IMR-90 (cell line): ENCODE results near the gene IREB2. TPM values are rescaled to one million over a fixed set of nuclear protein-coding genes. Genes with fewer than 3 reads are reported as not detected.

Source experiments
- ATAC-seq: fragments of 200-7000 bp; cut with Tn5 transposase; 2 replicates; pipeline ENCODE4 v1.9.1; 2020; ENCODE audit warnings: low read depth, mild to moderate bottlenecking, moderate library complexity
- BruUV-seq: library from RNA; stranded (reverse); fragments of 400-500 nt; replicated peaks from 2 replicates; lab custom pipeline; 2021; lab: Mats Ljungman, UMichigan
- CTCF ChIA-PET: fragments of 300-600 bp; formaldehyde crosslinking; extraction: SDS; loops from one replicate; lab custom pipeline; 2021; ENCODE audit warnings: antibody characterized with exemption; lab: Yijun Ruan, JAX
- POLR2A ChIA-PET: fragments of 300-600 bp; sonication (Branson Sonifier 250); formaldehyde crosslinking; loops from one replicate; lab custom pipeline; 2022; ENCODE audit warnings: antibody characterized with exemption; ENCODE audit not compliant: unreplicated experiment; lab: Charles Lee
- DNase-seq: peaks from one replicate; pipeline ENCODE4 v3.0.0; 2013
- H2AFZ ChIP-seq: replicated peaks from 2 replicates; pipeline ENCODE3; 2013; ENCODE audit warnings: low read length, mild to moderate bottlenecking; ENCODE audit not compliant: poor library complexity
- H2AK5ac ChIP-seq: 2 replicates; pipeline ENCODE4 v1.6.1; 2013; ENCODE audit warnings: low read depth, low read length, inconsistent platforms
- H2AK9ac ChIP-seq: replicated peaks from 2 replicates; pipeline ENCODE3; 2013; ENCODE audit warnings: mild to moderate bottlenecking, low read depth, low read length, moderate library complexity; ENCODE audit not compliant: poor library complexity
- H2BK120ac ChIP-seq: 2 replicates; pipeline ENCODE4 v1.6.1; 2013; ENCODE audit warnings: low read depth, low read length, inconsistent platforms
- H2BK15ac ChIP-seq: 3 replicates; pipeline ENCODE4 v1.6.1; 2013; ENCODE audit warnings: low read depth, low read length, inconsistent platforms
- H2BK20ac ChIP-seq: 2 replicates; pipeline ENCODE4 v1.6.1; 2013; ENCODE audit warnings: low read depth, mild to moderate bottlenecking, inconsistent platforms, low read length, moderate library complexity
- H2BK5ac ChIP-seq: 2 replicates; pipeline ENCODE4 v1.6.1; 2013; ENCODE audit warnings: mild to moderate bottlenecking, low read depth, low read length, inconsistent platforms; ENCODE audit not compliant: poor library complexity, severe bottlenecking
- H3K14ac ChIP-seq: replicated peaks from 2 replicates; pipeline ENCODE4 v1.6.1; 2013; ENCODE audit warnings: low read depth, low read length, inconsistent platforms
- H3K18ac ChIP-seq: 2 replicates; pipeline ENCODE4 v1.6.1; 2013; ENCODE audit warnings: low read depth, low read length, control low read depth
- H3K23ac ChIP-seq: 2 replicates; pipeline ENCODE4 v1.6.1; 2013; ENCODE audit warnings: low read depth, low read length, inconsistent platforms
- H3K27ac ChIP-seq: 2 replicates; pipeline ENCODE4 v1.5.1; 2013; ENCODE audit warnings: mild to moderate bottlenecking, control low read depth, low read length; ENCODE audit not compliant: insufficient read depth
- H3K27me3 ChIP-seq: 2 replicates; pipeline ENCODE4 v1.6.1; 2013; ENCODE audit warnings: low read length; ENCODE audit not compliant: control insufficient read depth, insufficient read depth
- H3K36me3 ChIP-seq: 2 replicates; pipeline ENCODE4 v1.6.1; 2013; ENCODE audit warnings: low read length, mixed read lengths; ENCODE audit not compliant: control insufficient read depth, insufficient read depth
- H3K4ac ChIP-seq: 2 replicates; pipeline ENCODE4 v1.6.1; 2013; ENCODE audit warnings: low read depth, low read length, inconsistent platforms
- H3K4me1 ChIP-seq: 2 replicates; pipeline ENCODE4 v1.6.1; 2013; ENCODE audit warnings: low read length, mixed read lengths; ENCODE audit not compliant: control insufficient read depth, insufficient read depth
- H3K4me2 ChIP-seq: 2 replicates; pipeline ENCODE4 v1.6.1; 2013; ENCODE audit warnings: low read depth, mild to moderate bottlenecking, control low read depth, low read length, moderate library complexity
- H3K4me3 ChIP-seq: 2 replicates; pipeline ENCODE4 v1.5.1; 2013; ENCODE audit warnings: low read depth, mild to moderate bottlenecking, control low read depth, low read length, moderate library complexity; ENCODE audit not compliant: insufficient read depth
- H3K56ac ChIP-seq: 2 replicates; pipeline ENCODE4 v1.6.1; 2013; ENCODE audit warnings: low read length, inconsistent platforms; ENCODE audit not compliant: insufficient read depth; ENCODE audit errors: extremely low read depth
- H3K79me1 ChIP-seq, 2 experiments: 2 replicates each; pipeline ENCODE4 v1.6.1; 2013; ENCODE audit warnings: low read length in 2 of 2, inconsistent platforms in 1 of 2, low read depth in 1 of 2
- H3K9ac ChIP-seq: 2 replicates; pipeline ENCODE4 v1.6.1; 2013; ENCODE audit warnings: low read depth, low read length, control low read depth
- H3K9me1 ChIP-seq: 2 replicates; pipeline ENCODE4 v1.6.1; 2013; ENCODE audit warnings: low read length, inconsistent platforms; ENCODE audit not compliant: insufficient read depth
- H3K9me3 ChIP-seq: 2 replicates; pipeline ENCODE4 v1.6.1; 2013; ENCODE audit warnings: low read length; ENCODE audit not compliant: control insufficient read depth, insufficient read depth
- H4K20me1 ChIP-seq: 2 replicates; pipeline ENCODE4 v1.6.1; 2013; ENCODE audit warnings: low read length, inconsistent platforms; ENCODE audit not compliant: insufficient read depth
- H4K5ac ChIP-seq: 2 replicates; pipeline ENCODE4 v1.6.1; 2013; ENCODE audit warnings: mild to moderate bottlenecking, low read depth, low read length, control low read depth
- H4K8ac ChIP-seq, 2 experiments: 2 replicates each; pipeline ENCODE4 v1.6.1; 2013; ENCODE audit warnings: low read depth in 2 of 2, low read length in 2 of 2, control low read depth in 1 of 2, inconsistent platforms in 1 of 2
- H4K91ac ChIP-seq: 2 replicates; pipeline ENCODE4 v1.6.1; 2013; ENCODE audit warnings: low read depth, low read length, inconsistent platforms; ENCODE audit not compliant: insufficient read depth
- BHLHE40 ChIP-seq: fragments of 150-350 bp; IDR thresholded peaks from 2 replicates; pipeline ENCODE4 v1.6.1; 2016; ENCODE audit warnings: mild to moderate bottlenecking, low read depth, low read length
- CEBPB ChIP-seq: IDR thresholded peaks from 2 replicates; pipeline ENCODE4 v1.6.1; 2012; ENCODE audit warnings: low read depth, low read length, improper control_type of control experiment
- CHD1 ChIP-seq: IDR thresholded peaks from 2 replicates; pipeline ENCODE4 v1.6.1; 2012; ENCODE audit warnings: low read depth, low read length, improper control_type of control experiment
- CTCF ChIP-seq: conservative IDR thresholded peaks from 2 replicates; pipeline ENCODE4 v1.5.1; 2012; ENCODE audit warnings: mild to moderate bottlenecking, low read depth, low read length, improper control_type of control experiment
- ELK1 ChIP-seq: fragments of 150-350 bp; IDR thresholded peaks from 2 replicates; pipeline ENCODE4 v1.6.1; 2016; ENCODE audit warnings: low read depth, mild to moderate bottlenecking, low read length, moderate library complexity, borderline replicate concordance
- FOS ChIP-seq: fragments of 150-350 bp; IDR thresholded peaks from 2 replicates; pipeline ENCODE4 v1.6.1; 2016; ENCODE audit warnings: low read depth, low read length
- MAFK ChIP-seq: IDR thresholded peaks from 2 replicates; pipeline ENCODE4 v1.6.1; 2012; ENCODE audit warnings: low read depth, low read length, improper control_type of control experiment
- MAZ ChIP-seq: IDR thresholded peaks from 2 replicates; pipeline ENCODE4 v1.6.1; 2012; ENCODE audit warnings: low read depth, mild to moderate bottlenecking, low read length, improper control_type of control experiment, moderate library complexity, borderline replicate concordance
- MXI1 ChIP-seq: IDR thresholded peaks from 2 replicates; pipeline ENCODE4 v1.6.1; 2012; ENCODE audit warnings: low read depth, mild to moderate bottlenecking, low read length, moderate library complexity, borderline replicate concordance
- NFE2L2 ChIP-seq: fragments of 150-350 bp; IDR thresholded peaks from 2 replicates; pipeline ENCODE4 v1.6.1; 2016; ENCODE audit warnings: low read depth, mild to moderate bottlenecking, low read length
- POLR2A ChIP-seq: IDR thresholded peaks from 2 replicates; pipeline ENCODE4 v1.6.1; 2012; ENCODE audit warnings: mild to moderate bottlenecking, low read depth, low read length
- RAD21 ChIP-seq: IDR thresholded peaks from 2 replicates; pipeline ENCODE4 v1.6.1; 2012; ENCODE audit warnings: low read length, improper control_type of control experiment
- RCOR1 ChIP-seq: IDR thresholded peaks from 2 replicates; pipeline ENCODE4 v1.6.1; 2012; ENCODE audit warnings: mild to moderate bottlenecking, low read length, improper control_type of control experiment; ENCODE audit not compliant: insufficient replicate concordance
- RFX5 ChIP-seq: IDR thresholded peaks from 2 replicates; pipeline ENCODE4 v1.8.0; 2012; ENCODE audit warnings: low read depth, mild to moderate bottlenecking, low read length, moderate library complexity
- SMC3 ChIP-seq: fragments of 150-350 bp; IDR thresholded peaks from 2 replicates; pipeline ENCODE4 v1.6.1; 2016; ENCODE audit warnings: low read depth, mild to moderate bottlenecking, antibody characterized with exemption, low read length, moderate library complexity
- USF2 ChIP-seq: fragments of 150-350 bp; IDR thresholded peaks from 2 replicates; pipeline ENCODE4 v1.6.1; 2017; ENCODE audit warnings: mild to moderate bottlenecking, antibody characterized with exemption, low read length, low read depth
- WGBS, 2 experiments: methylation state at CpG; one replicate each; pipeline versions ENCODE4 v1.1.5 to v1.1.7; 2013; ENCODE audit warnings: missing lambda C conversion rate in 2 of 2; ENCODE audit not compliant: insufficient read length in 1 of 2; ENCODE audit errors: extremely low coverage in 2 of 2; 5-methylcytosine and 5-hydroxymethylcytosine counted together
- dilution Hi-C: fragments of 300-500 bp; cut with HindIII; formaldehyde crosslinking; loops from one replicate; pipeline ENCODE4 v1.14.3; 2018; ENCODE audit warnings: low sequenced_read_pairs; ENCODE audit not compliant: unreplicated experiment
- in situ Hi-C: fragments of 300-500 bp; cut with MboI; formaldehyde crosslinking; loops from 3 replicates; pipeline ENCODE4 v1.14.3; 2019; ENCODE audit warnings: low sequenced_read_pairs, inconsistent platforms, mixed read lengths
- intact Hi-C: fragments of 100-400 bp; cut with micrococcal nuclease; formaldehyde crosslinking; loops from 2 replicates; pipeline ENCODE4 v1.10.0; 2022
- polyA plus RNA-seq, 3 experiments: library from polyadenylated mRNA; depleted of rRNA; stranded (reverse); fragments of >200 nt; gene quantifications; 2 replicates each; pipeline ENCODE4 v1.2.3, GENCODE V29; 2012; ENCODE audit warnings: low replicate concordance in 1 of 3
- total RNA-seq: library from RNA; depleted of rRNA; stranded (reverse); fragments of >200 nt; gene quantifications from 2 replicates; pipeline ENCODE4 v1.2.3, GENCODE V29; 2012

The IREB2 gene
- total and polyA plus RNA-seq, 2 of the 4 experiments (the other 2 are of a cell fraction) = 12.2 to 13.5 TPM

- intact Hi-C loops = no loop called here
- in situ Hi-C loops = no loop called here
- H3K36me3 ChIP-seq = no peaks in the 10 kb centered on the region
- H3K4me2 ChIP-seq = no peak overlapping the region
- H2BK120ac ChIP-seq = no peak overlapping the region
- H3K4me3 ChIP-seq = no peak overlapping the region
- no peak overlapping the region for H2AK9ac ChIP-seq
- H4K5ac ChIP-seq = no peak overlapping the region
- no peaks in the 10 kb centered on the region for H3K9me1 ChIP-seq
- TF ChIP-seq USF2 (no peak), CTCF (no peak), SMC3 (no peak), POLR2A (no peak), CHD1 (no peak), MAFK (no peak), RFX5 (no peak), MXI1 (no peak), CEBPB (no peak), BHLHE40 (no peak), RCOR1 (no peak), FOS (no peak), ELK1 (no peak), RAD21 (no peak), NFE2L2 (no peak), MAZ (no peak)
- ChIA-PET POLR2A (no interaction called here), CTCF (no interaction called here)
- H2BK15ac ChIP-seq = no peak overlapping the region
- ATAC-seq = no peak
- H3K56ac ChIP-seq = no peak overlapping the region
- no CpG with 5 or more reads among the region's 3 CpGs for WGBS, 2 experiments
- no peak overlapping the region for H3K4ac ChIP-seq
- H2AK5ac ChIP-seq = no peak overlapping the region
- no peak overlapping the region for H2BK5ac ChIP-seq
- no peaks in the 10 kb centered on the region for H3K9me3 ChIP-seq
- no peak overlapping the region for H3K14ac ChIP-seq
- no peak overlapping the region for H3K27ac ChIP-seq
- no peak overlapping the region for H3K18ac ChIP-seq
- no peaks in the 10 kb centered on the region for H4K20me1 ChIP-seq
- no TSS peak for BruUV-seq
- H2AFZ ChIP-seq = no peak overlapping the region
- dilution Hi-C loops = no loop called here
- DNase-seq = no peak
- no peaks in the 10 kb centered on the region for H3K4me1 ChIP-seq
- H4K91ac ChIP-seq = no peak overlapping the region
- H3K23ac ChIP-seq = no peak overlapping the region
- H4K8ac ChIP-seq = no peak overlapping the region
- H3K27me3 ChIP-seq = peaks cover 53% of the 10 kb centered on the region
- H3K79me1 ChIP-seq = no peaks in the 10 kb centered on the region
- H3K9ac ChIP-seq = no peak overlapping the region
- no peak overlapping the region for H2BK20ac ChIP-seq
Observed at GRCh38 chr15:78390826-78391225, 47.2 kb upstream of the IREB2 start.
